GM11168 (cell line): ENCODE data around the gene RALGAPB.

Source experiments
- in situ Hi-C: fragments of 300-500 bp; cut with MboI; formaldehyde crosslinking; loops from one replicate; pipeline ENCODE4 v1.12.0; 2022; ENCODE audit warnings: low sequenced_read_pairs; ENCODE audit not compliant: unreplicated experiment

The RALGAPB gene

GRCh38 chr20:38603286-38603685 is 130.6 kb downstream of the RALGAPB start:
- in situ Hi-C loops: no loop called here

GRCh38 chr20:38604873-38605303 is 132.2 kb downstream of the RALGAPB start:
- in situ Hi-C loops: no loop called here

GRCh38 chr20:38607351-38607750 is 134.7 kb downstream of the RALGAPB start:
- in situ Hi-C loops: no loop called here

DNA sequence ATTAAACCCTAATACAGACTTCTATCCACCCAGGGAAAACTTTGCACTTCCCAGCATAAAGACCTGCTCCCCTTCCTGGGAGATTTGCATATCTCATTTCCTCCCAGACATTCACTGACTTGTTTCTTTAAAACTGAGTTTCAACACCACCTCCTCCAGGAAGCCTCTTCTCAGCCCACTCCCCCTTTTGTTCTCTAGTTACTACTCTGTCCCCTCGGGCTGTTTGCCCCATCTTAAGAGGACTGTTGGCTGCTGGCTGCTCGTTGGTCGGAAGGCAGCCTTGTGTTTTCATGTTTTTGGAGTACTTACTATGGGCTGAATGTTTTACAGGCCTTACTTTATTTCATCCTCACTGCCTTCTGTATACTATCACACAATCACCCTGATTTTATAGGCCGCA is 135.5 kb downstream of the RALGAPB start:
- in situ Hi-C loops: no loop called here

- in situ Hi-C loops: no loop called here
These were observed 137.2 kb downstream of the RALGAPB start for GRCh38 chr20:38609815-38610214.

DNA sequence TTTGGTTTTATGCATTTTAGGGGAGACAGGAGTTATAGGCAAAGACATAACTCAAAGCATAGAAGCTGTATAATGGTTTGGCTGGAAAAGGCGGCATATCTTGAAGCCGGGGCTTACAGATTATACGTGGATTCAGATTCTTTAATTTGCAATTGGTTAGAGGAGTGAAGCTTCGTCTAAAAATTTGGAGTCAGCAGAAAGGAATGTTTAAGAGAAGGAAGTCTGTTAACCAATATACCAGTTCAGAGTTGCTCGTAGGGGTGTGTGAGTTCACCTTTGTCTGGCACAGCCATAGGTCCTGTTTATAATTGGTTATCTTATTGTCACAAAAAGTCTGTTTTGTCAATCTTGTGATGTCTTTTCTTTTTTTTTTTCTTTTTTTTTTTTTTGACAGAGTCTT is 137.9 kb downstream of the RALGAPB start:
- in situ Hi-C loops: no loop called here

GRCh38 chr20:38612751-38613515 is 140.3 kb downstream of the RALGAPB start:
- in situ Hi-C loops: no loop called here

DNA sequence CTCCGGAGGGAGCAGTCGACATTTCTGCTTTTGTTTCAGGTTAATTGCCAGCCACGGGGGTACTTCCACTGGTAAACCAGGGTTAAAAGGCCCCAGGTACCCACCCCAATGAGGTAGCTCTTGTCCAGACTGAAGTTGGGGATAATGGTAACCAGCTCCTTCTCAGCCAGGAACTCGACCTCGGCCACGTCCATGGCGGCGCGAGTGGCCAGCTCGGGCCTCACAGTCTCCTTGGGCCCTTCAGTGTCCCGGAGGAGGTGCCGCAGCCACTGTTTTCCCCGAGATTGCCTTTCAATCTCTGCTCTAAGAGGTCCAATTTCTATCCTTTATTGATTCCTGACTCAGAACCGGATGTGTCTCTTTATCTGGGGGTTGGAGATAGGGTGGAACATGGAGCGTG is 142.6 kb downstream of the RALGAPB start:
- in situ Hi-C loops: no loop called here

DNA sequence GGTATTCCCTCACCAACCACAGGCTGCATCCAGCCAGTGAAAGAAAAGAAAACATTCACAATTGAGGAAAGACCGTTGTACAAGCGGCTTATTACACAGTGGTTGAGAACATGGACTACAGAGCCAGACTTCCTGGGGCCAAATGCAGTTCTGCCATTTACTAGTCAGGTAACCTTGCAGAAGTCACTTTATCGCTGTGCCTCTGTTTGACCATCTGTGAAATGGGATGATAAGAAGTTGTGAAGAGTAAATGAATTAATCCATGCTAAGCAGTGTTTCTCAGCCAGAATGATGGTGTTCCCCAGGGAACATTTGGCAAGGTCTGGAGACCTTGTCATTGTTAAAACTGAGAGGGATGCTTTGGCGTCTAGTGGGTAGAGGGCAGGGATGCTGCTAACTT is 143.8 kb downstream of the RALGAPB start:
- in situ Hi-C loops: no loop called here

GRCh38 chr20:38617011-38617829 is 144.6 kb downstream of the RALGAPB start:
- in situ Hi-C loops: no loop called here

DNA sequence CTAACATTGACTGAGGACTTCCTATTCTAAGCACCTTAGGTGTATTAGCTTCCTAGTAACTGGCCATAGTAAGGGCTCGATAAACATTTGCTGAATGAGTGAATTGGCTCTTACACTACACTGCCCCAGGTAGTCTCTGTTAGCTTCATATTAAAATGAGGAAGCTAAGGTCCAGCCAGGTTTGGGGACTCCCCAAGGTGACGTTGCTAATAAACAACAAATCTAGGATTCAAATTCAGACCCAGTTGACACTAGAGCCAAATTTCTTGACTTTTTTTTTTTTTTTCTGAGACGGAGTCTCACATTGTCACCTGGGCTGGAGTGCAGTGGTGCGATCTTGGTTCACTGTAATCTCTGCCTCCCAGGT is 145.2 kb downstream of the RALGAPB start:
- in situ Hi-C loops: no loop called here

- in situ Hi-C loops: no loop called here
These were observed 147.8 kb downstream of the RALGAPB start for GRCh38 chr20:38620441-38620840.

- in situ Hi-C loops: no loop called here
These were observed 150.4 kb downstream of the RALGAPB start for GRCh38 chr20:38623061-38623460.

DNA sequence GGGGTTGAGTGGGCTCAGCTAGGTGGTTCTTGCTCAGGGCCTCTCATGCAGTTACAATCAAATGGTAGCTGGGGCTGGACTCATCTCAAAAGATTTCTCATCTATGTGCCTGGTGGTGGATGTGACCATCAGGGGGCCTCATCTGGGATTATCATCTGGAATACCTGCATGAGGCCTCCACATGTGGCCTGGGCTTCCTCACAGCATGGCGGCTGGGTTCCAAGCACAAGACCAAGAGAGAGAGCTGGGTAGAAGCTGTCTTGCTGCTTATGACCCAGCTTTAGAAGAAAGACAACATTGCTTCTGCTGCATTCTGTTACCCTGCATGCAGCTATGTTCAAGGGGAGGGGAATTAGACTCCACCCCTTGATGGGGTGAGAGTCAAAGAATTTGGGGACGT is 151.4 kb downstream of the RALGAPB start:
- in situ Hi-C loops: no loop called here

DNA sequence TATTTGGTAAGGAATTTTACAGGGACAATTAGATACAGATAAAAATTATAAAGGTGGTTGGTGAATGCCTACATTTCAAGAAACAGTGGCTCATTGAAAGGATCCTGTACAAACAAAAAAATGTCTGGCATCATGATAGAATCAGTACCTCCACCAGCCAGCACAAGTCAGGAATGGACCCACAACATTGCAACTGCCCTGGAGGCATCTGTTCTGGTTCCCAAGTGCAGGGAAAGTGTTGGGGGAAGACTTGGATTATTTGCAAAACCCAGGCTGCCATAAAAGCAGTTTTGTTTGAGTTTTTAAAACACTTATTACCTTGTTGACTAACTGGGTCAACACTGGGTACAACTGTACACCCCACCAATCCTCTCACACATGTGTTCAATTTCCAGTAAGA is 153.3 kb downstream of the RALGAPB start:
- in situ Hi-C loops: no loop called here

GRCh38 chr20:38626921-38627659 is 154.4 kb downstream of the RALGAPB start:
- in situ Hi-C loops: no loop called here
